Osteocyte (in vitro differentiated cells): ENCODE results near the gene SCN2B. TPM values are rescaled to one million over a fixed set of nuclear protein-coding genes. Genes with fewer than 3 reads are reported as not detected.

Source experiments
- DNase-seq: peaks from one replicate; pipeline ENCODE4 v3.0.0; 2021; ENCODE audit warnings: mixed read lengths; ENCODE audit not compliant: unreplicated experiment; ENCODE audit errors: extremely low spot score
- H3K27ac Mint-ChIP-seq: one replicate; pipeline ENCODE4 v1.8.0; 2021; ENCODE audit warnings: mild to moderate bottlenecking, mixed read lengths; ENCODE audit not compliant: unreplicated experiment
- H3K27me3 Mint-ChIP-seq: one replicate; pipeline ENCODE4 v1.8.0; 2021; ENCODE audit warnings: mixed read lengths; ENCODE audit not compliant: unreplicated experiment
- H3K36me3 Mint-ChIP-seq: one replicate; pipeline ENCODE4 v1.8.0; 2021; ENCODE audit warnings: mixed read lengths; ENCODE audit not compliant: unreplicated experiment
- H3K4me1 Mint-ChIP-seq: one replicate; pipeline ENCODE4 v1.8.0; 2021; ENCODE audit warnings: mixed read lengths; ENCODE audit not compliant: unreplicated experiment
- H3K4me3 Mint-ChIP-seq: one replicate; pipeline ENCODE4 v1.8.0; 2021; ENCODE audit warnings: mild to moderate bottlenecking, moderate library complexity, mixed read lengths; ENCODE audit not compliant: unreplicated experiment
- H3K9me3 Mint-ChIP-seq: one replicate; pipeline ENCODE4 v1.8.0; 2021; ENCODE audit warnings: mixed read lengths; ENCODE audit not compliant: unreplicated experiment
- total RNA-seq: library from RNA; stranded (reverse); gene quantifications from 2 replicates; pipeline ENCODE4 v1.2.1, GENCODE V29; 2021
- TF ChIP-seq, protein P1 (sequence below): fragments of 200-600 bp; sonication (generic); IDR thresholded peaks from 2 replicates; pipeline ENCODE4 v1.5.0; 2021; ENCODE audit warnings: antibody characterized with exemption, mild to moderate bottlenecking, moderate library complexity

Gene SCN2B
- total RNA-seq, 1 donor from 2014 or later = not detected

DNA sequence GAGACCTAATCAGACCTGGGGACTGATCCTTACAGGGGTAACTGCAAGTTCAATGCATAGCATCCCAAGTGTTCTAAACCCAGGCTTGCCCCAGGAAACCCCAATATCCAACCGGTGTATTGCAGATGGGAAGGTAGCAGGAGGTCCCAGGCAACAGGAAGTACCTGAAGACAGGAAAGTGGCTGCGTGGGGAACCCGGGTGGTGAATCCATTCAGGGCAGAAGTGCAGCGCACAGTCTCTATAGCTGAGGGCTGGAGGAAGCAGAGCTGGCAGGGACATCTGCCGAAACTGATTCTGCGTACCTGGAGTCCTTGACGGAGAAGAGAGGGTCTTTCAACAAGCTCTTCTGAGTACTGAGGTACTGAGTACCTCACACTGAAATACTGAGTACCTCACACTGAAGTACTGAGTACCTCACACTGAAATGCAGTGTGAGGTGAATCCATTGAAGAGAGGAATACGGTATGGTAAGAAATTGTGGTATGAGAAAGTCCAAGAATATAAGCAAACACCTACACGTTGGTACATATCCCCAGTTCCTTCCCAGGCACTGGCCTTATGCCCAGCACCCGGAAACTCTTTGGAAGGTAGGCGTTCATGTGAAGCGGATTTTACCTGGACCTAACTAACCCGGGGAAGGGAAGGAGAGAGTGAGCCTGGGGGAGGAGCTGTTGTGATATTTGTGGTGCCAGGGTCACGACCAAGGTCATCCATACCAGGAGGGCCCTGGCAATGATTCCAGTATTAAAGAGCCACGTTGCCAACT is 43.9 kb downstream of the SCN2B start:
- TF ChIP-seq, protein P1, sequence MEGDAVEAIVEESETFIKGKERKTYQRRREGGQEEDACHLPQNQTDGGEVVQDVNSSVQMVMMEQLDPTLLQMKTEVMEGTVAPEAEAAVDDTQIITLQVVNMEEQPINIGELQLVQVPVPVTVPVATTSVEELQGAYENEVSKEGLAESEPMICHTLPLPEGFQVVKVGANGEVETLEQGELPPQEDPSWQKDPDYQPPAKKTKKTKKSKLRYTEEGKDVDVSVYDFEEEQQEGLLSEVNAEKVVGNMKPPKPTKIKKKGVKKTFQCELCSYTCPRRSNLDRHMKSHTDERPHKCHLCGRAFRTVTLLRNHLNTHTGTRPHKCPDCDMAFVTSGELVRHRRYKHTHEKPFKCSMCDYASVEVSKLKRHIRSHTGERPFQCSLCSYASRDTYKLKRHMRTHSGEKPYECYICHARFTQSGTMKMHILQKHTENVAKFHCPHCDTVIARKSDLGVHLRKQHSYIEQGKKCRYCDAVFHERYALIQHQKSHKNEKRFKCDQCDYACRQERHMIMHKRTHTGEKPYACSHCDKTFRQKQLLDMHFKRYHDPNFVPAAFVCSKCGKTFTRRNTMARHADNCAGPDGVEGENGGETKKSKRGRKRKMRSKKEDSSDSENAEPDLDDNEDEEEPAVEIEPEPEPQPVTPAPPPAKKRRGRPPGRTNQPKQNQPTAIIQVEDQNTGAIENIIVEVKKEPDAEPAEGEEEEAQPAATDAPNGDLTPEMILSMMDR = no peak
- H3K4me3 Mint-ChIP-seq = no peak overlapping the region
- DNase-seq = no peak
- H3K4me1 Mint-ChIP-seq = no peaks in the 10 kb centered on the region
- H3K27me3 Mint-ChIP-seq = peaks cover 23% of the 10 kb centered on the region
- no peaks in the 10 kb centered on the region for H3K9me3 Mint-ChIP-seq
- H3K27ac Mint-ChIP-seq = no peak overlapping the region
- H3K36me3 Mint-ChIP-seq = no peaks in the 10 kb centered on the region

DNA sequence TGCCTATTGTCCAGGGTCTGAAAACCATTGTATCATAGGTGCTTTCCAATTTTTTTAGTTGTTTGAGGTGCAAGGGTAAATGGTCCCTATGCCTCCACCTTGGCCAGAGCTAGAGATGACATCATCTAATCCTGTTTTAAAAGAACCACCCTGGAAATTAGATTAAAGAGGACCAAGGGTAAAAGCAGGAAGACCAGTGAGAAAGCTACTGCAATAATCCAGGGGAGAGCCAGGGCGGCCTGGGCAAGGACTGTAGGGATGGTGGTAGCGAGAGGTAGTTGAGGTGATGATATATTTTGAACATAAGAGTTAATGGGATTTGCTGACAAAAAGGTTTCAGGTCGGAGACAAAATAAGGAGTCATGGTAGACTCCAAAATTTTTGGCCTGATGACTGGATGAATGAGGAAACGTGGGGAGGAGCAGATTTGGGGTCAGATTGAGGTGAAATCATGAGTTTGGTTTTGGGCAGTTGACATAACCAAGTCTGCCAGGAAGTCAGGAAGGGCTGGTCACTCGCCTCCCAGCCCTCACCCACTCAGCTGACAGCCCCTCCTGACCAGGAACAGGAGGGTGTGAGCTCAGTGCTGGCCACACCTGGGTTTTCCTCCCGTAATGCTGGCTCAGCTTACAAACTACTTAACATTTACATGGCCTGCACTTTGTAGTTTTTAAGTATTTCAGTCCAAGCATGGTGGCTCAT is 46.8 kb downstream of the SCN2B start:
- no peak for DNase-seq
- no peak overlapping the region for H3K27ac Mint-ChIP-seq
- H3K4me1 Mint-ChIP-seq = no peaks in the 10 kb centered on the region
- no peak overlapping the region for H3K4me3 Mint-ChIP-seq
- no peaks in the 10 kb centered on the region for H3K9me3 Mint-ChIP-seq
- H3K27me3 Mint-ChIP-seq = peaks cover 21% of the 10 kb centered on the region
- no peaks in the 10 kb centered on the region for H3K36me3 Mint-ChIP-seq
- TF ChIP-seq, protein P1 = no peak

DNA sequence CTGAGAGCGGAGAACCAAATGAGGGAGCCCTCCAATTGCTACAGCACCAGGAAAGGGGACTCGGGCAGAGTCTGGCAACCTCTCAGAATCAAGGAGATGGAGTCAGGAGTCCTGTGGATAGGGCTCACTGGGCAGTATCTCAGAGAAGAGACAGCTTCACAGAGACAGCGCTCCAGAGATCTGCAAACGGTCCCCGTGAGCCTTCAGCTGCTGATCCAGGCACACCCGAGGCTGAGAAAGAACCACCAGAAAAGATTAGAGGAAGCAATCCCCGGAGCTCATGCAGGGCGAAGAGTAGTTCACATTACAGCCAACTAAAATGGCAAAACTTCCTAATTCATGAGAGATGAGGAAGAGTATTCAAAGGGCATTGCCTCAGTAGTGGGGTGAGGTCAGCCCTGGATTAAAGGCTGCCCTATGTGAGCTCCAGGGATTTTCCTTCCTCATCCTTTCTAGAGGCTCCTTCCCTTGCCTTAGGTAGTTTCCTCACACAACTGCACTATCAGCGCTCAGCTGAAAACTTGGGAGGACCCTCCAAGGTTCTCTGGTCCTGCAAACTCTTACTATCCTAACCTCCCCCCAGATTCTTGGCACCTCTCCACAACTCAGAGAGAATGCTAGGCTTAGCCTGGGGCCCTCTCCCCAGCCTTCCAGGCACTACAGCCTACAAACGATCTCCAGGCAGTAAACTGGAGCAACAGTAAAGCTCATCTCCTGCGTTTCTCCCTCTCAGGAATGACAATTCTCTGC is 47.5 kb downstream of the SCN2B start:
- Mint-ChIP-seq H3K36me3 (no peaks in the 10 kb centered on the region), H3K4me1 (no peaks in the 10 kb centered on the region), H3K4me3 (no peak overlapping the region), H3K27ac (no peak overlapping the region), H3K9me3 (no peaks in the 10 kb centered on the region), H3K27me3 (peaks cover 21% of the 10 kb centered on the region)
- TF ChIP-seq, protein P1 = no peak
- DNase-seq = no peak

DNA sequence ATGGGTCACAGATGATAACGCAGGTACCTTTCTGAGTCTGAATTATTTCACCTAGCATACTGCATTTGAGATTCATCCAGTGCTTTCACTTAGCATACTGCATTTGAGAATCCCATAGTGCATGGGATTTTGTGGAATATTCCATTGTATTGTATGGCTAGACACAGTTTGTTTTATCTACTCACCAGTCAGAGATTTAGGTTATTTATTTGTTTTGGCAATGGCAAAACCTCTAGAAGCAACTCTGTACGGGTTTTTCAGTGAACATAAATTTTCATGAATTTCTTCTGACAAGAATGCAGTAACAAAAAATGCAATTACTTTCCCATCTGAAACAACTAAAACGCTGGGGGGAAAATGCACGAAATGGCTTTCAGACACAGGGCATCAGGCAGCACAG is 48.1 kb downstream of the SCN2B start:
- DNase-seq = no peak
- Mint-ChIP-seq H3K27ac (no peak overlapping the region), H3K9me3 (no peaks in the 10 kb centered on the region), H3K27me3 (peaks cover 21% of the 10 kb centered on the region), H3K4me3 (no peak overlapping the region), H3K4me1 (no peaks in the 10 kb centered on the region), H3K36me3 (no peaks in the 10 kb centered on the region)
- TF ChIP-seq, protein P1 = no peak
